PFSK-1 (cell line): ENCODE results near the gene LAMB3.
A peak's percentile ranks its signal among the peaks of the same experiment; 100 is the strongest.

Source experiments
- FOXP2 ChIP-seq: optimal IDR thresholded peaks from 2 replicates; pipeline ENCODE3; 2011; ENCODE audit warnings: borderline replicate concordance, control low read depth, inconsistent platforms; ENCODE audit not compliant: insufficient read depth; ENCODE audit errors: extremely low read length, extremely low read depth
- POLR2AphosphoS5 ChIP-seq: IDR thresholded peaks from 2 replicates; pipeline ENCODE4 v1.6.1; 2012; ENCODE audit warnings: low read depth, mild to moderate bottlenecking, control low read depth, low read length, moderate library complexity
- SIN3A ChIP-seq: IDR thresholded peaks from 2 replicates; pipeline ENCODE4 v1.6.1; 2012; ENCODE audit warnings: mild to moderate bottlenecking, low read length, moderate library complexity, borderline replicate concordance; ENCODE audit not compliant: insufficient read depth
- TAF1 ChIP-seq: IDR thresholded peaks from 2 replicates; pipeline ENCODE4 v1.6.1; 2012; ENCODE audit warnings: low read length, control low read depth, borderline replicate concordance; ENCODE audit not compliant: insufficient read depth
- TF ChIP-seq, protein P1 (sequence below), 2 experiments: IDR thresholded peaks; 2 replicates each; pipeline versions ENCODE4 v1.6.1 to v1.8.0; 2011 to 2012; ENCODE audit warnings: low read depth in 2 of 2, low read length in 2 of 2, control low read depth in 1 of 2, inconsistent platforms in 1 of 2, mild to moderate bottlenecking in 1 of 2, moderate library complexity in 1 of 2; ENCODE audit not compliant: insufficient read depth in 1 of 2

The LAMB3 gene

GRCh38 chr1:209580577-209580976 is 71.6 kb downstream of the LAMB3 start:
- TF ChIP-seq, protein P1, sequence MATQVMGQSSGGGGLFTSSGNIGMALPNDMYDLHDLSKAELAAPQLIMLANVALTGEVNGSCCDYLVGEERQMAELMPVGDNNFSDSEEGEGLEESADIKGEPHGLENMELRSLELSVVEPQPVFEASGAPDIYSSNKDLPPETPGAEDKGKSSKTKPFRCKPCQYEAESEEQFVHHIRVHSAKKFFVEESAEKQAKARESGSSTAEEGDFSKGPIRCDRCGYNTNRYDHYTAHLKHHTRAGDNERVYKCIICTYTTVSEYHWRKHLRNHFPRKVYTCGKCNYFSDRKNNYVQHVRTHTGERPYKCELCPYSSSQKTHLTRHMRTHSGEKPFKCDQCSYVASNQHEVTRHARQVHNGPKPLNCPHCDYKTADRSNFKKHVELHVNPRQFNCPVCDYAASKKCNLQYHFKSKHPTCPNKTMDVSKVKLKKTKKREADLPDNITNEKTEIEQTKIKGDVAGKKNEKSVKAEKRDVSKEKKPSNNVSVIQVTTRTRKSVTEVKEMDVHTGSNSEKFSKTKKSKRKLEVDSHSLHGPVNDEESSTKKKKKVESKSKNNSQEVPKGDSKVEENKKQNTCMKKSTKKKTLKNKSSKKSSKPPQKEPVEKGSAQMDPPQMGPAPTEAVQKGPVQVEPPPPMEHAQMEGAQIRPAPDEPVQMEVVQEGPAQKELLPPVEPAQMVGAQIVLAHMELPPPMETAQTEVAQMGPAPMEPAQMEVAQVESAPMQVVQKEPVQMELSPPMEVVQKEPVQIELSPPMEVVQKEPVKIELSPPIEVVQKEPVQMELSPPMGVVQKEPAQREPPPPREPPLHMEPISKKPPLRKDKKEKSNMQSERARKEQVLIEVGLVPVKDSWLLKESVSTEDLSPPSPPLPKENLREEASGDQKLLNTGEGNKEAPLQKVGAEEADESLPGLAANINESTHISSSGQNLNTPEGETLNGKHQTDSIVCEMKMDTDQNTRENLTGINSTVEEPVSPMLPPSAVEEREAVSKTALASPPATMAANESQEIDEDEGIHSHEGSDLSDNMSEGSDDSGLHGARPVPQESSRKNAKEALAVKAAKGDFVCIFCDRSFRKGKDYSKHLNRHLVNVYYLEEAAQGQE (IDR thresholded peaks at IDR 0.05; ENCODE audit: insufficient read depth in 1 of 2, low read depth in 2 of 2, low read length in 2 of 2): no peak
- TF ChIP-seq FOXP2 (no peak), SIN3A (no peak), TAF1 (no peak), POLR2AphosphoS5 (no peak)

DNA sequence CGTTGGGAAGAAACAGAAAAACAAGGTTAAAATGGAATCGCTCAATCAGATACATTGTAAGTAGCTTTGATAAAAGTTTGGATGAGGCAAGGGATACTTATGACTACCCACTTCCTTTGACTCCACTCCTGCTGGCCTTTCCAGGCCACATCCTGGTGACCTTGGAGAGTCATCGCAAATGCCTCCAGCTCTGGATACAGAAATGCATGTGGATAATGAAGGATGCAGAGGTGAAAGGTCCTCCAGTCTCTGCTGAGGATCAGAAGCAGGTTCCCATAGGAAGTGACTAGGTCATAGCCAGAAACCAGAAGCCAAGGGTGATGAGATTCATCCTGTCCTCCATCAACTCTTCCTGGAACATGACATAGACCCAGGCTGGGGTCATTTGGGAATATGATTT is 74.9 kb downstream of the LAMB3 start:
- TF ChIP-seq TAF1: no peak
- TF ChIP-seq SIN3A: no peak
- TF ChIP-seq POLR2AphosphoS5: no peak
- TF ChIP-seq, protein P1 (IDR thresholded peaks at IDR 0.05; ENCODE audit: insufficient read depth in 1 of 2, low read depth in 2 of 2, low read length in 2 of 2): peak in 1 of 2 experiments; percentile 25; a peak in 1 of 4 replicates
- TF ChIP-seq FOXP2: no peak

DNA sequence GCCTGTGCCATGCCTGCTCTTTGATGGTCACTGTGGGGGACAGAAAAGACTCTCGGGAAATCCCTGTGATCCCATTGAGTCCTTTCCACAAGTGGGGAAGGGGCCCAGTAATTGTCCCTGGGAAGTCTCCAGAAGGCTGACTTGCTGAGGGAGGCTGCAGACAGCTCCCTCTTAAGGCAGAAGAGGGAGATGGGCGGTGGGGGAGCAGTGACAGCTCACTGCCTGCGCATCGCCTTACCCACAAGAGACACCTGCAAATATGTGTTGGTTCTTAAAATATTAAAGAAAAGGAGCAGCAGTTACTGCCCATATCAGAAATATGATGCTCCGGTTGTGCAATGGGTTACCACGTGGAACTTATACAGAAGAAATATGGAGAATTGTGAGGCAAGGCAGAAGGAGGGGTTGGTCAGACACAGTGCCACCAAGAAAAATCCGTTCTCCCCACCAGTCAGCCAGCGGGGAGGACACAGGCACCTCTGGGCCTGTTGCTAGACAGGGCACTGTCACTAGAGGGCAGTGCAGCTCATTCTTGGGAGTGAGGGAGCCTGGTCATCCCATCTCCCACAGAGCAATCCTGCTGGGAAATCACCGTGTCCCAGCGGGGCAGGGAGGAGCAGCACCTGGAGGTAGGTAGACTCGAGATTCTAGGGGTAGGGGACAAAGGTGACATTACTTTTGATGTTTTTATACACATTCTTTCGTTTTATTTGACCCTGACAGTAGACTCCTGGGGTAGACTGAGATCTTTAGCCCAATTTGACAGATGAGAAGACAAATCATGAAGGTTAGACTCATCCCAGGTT is 75.6 kb downstream of the LAMB3 start:
- no peak for TF ChIP-seq POLR2AphosphoS5
- peak; percentile 48 for TF ChIP-seq FOXP2

DNA sequence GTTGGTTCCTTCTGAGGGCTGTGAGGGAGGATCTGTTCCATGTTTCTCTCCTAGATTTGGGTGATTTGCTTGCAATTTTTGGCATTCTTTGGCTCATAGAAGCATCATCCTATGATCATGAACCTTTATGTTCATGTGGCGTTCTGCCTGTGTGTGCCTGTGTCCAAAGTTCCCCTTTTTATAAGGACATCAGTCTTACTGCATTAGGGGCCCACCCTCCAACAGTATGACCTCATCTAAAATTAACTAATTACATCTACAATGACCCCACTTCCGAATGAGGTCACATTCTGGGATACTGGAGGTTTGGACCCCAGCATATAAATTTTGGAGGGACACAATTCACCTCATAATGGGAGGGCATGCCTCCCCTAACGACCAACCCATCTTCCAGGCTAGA is 81.5 kb downstream of the LAMB3 start:
- no peak for TF ChIP-seq FOXP2

DNA sequence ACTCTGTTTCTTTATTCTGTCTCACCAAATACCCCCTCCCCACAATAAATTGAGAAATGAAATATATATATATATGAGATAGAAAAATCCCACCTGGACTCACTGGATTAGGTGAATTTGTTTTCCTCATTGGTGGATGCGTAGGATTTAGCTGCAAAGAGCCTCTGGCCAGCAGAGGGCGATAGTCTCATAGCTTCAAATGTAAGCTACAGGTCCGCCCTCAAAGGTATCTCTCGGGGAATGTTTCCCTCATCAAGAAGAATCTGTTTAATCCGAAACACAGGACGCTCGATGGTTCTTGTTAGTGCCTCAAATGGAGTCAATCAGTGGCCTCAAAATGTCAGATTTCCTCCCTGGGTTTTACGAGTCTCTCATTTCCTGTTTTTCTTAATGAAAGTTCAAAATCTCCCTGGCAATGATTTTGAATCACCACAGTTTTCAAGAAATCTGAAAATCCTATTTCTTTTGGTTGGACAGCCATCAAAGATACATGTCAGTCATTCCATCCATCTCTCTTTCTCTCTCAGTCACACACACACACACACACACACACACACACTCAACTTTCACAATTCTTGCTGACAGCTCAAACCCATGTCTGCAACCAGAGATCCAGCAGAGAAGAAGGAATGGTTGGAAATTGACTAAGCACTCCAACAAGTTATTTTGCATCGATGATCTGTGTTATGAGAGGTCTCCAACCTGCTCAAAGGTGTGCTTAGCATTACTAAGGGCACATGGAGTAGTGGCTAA is 82.6 kb downstream of the LAMB3 start:
- TF ChIP-seq POLR2AphosphoS5: no peak
- TF ChIP-seq SIN3A: no peak
- TF ChIP-seq TAF1: no peak
- TF ChIP-seq, protein P1 (IDR thresholded peaks at IDR 0.05; ENCODE audit: insufficient read depth in 1 of 2, low read depth in 2 of 2, low read length in 2 of 2): no peak
- TF ChIP-seq FOXP2: no peak

GRCh38 chr1:209567698-209568175 is 84.5 kb downstream of the LAMB3 start:
- TF ChIP-seq POLR2AphosphoS5: no peak
- TF ChIP-seq SIN3A: no peak
- TF ChIP-seq FOXP2: no peak
- TF ChIP-seq, protein P1 (IDR thresholded peaks at IDR 0.05; ENCODE audit: insufficient read depth in 1 of 2, low read depth in 2 of 2, low read length in 2 of 2): no peak
- no peak for TF ChIP-seq TAF1
